Stimulated activated CD4-positive, alpha-beta T cell treated with anti-CD3 and anti-CD28 coated beads, TNF-alpha, amount 100 ng/mL, for 48 hours (primary cell): ENCODE measurements around the gene RNF40.
A peak's percentile ranks its signal among the peaks of the same experiment; 100 is the strongest.

Source experiments
- DNase-seq, 3 donors: peaks; one replicate each; pipeline ENCODE4 v3.0.0-alpha.2; 2020; ENCODE audit warnings: low read depth in 3 of 3

Gene RNF40

DNA sequence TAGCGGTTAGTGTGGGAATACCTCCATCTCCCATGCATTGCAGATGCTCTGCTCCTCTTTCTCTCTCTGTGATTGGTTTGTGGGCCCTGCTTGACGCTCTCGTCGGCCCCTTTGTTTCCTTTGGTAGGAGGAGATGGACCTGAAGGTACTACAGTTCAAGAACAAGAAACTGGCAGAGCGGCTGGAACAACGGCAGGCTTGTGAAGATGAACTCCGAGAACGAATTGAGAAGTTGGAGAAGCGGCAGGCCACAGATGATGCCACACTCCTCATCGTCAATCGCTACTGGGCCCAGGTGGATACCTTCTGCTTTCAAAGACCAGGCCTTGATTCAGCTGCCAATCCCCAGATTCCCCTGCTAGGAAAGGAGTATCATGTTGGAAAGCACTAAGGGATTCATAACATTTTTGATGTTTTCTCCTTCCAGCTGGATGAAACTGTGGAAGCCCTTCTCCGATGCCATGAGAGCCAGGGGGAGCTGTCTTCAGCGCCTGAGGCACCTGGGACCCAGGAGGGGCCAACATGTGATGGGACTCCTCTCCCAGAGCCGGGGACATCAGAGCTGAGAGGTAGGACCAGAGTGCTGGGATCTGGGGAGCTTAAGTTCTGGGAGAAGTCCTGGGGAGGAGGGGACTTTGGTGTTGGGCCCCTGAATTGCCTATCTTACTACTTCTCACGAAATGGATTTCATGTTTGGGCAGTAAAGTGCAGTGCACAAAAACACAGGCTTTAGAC lies 1.0 kb downstream of the RNF40 start:
- no peak for DNase-seq

GRCh38 chr16:30764086-30764485 lies 2.0 kb downstream of the RNF40 start:
- no peak for DNase-seq

DNA sequence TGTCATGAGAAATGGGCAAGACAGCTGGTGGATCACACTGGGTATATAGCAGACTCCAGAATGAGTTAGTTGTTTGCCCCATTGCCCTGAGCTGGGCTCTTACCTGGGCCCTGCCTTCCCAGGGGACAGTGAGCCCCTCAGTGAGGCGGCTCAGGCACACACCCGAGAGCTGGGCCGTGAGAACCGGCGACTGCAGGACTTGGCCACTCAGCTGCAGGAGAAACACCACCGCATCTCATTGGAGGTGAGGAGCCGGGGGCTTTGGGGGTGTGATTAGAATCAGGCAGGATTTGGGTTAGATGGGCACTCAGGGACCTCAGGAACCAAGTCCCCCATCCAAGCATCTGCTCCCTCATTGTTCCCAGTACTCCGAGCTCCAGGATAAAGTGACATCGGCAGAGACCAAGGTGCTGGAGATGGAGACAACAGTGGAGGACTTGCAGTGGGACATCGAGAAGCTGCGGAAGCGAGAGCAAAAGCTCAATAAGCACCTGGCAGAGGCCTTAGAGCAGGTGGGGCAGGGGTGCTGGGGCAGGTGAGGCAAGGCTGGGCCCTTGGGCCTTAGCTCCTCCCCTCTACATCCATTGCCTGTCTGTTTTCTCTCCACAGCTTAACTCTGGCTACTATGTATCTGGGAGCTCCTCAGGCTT lies 2.8 kb downstream of the RNF40 start:
- no peak for DNase-seq

GRCh38 chr16:30766206-30766932 lies 4.2 kb downstream of the RNF40 start:
- no peak for DNase-seq

GRCh38 chr16:30766933-30767284 lies 4.8 kb downstream of the RNF40 start:
- DNase-seq, result no peak

DNA sequence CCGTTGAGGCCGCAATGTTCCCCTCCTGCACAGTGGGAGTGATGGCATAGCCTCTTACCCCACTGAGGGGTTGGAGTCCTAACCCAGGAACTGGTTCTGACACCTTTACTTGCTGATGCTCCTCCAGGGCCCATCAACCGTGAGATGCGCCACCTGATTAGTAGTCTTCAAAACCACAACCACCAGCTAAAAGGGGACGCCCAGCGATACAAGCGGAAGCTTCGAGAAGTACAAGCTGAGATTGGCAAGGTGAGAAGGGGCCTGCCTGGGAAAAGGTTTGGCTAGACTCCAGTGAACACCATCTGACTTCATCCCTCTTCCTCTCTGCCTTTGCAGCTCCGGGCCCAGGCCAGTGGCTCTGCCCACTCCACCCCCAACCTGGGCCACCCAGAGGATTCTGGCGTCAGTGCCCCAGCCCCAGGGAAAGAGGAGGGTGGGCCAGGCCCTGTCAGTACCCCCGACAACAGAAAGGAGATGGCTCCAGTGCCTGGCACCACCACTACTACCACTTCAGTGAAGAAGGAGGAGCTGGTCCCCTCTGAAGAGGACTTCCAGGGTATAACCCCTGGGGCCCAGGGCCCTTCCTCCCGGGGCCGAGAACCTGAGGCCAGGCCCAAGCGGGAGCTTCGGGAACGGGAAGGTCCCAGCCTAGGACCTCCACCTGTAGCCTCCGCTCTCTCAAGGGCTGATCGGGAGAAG lies 5.8 kb downstream of the RNF40 start:
- DNase-seq, result no peak

GRCh38 chr16:30768583-30769181 lies 6.6 kb downstream of the RNF40 start:
- DNase-seq, result no peak

GRCh38 chr16:30769379-30770089 lies 7.4 kb downstream of the RNF40 start:
- DNase-seq, result no peak

DNA sequence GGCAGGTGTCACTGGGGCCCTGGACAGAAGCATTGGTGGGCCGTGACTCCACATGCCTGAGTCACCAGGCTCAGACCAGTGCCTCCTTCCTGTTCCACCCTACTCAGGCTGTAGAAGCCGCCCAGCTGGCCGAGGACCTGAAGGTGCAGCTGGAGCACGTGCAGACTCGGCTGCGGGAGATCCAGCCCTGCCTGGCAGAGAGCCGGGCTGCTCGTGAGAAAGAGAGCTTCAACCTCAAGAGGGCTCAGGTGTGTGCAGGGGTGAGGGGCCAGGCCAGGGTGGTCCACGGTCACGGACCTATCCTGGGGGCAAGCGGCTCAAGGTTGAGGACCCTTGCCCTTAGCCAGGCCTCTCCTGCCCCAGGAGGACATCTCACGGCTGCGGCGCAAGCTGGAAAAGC lies 9.6 kb downstream of the RNF40 start:
- DNase-seq, result no peak

DNA sequence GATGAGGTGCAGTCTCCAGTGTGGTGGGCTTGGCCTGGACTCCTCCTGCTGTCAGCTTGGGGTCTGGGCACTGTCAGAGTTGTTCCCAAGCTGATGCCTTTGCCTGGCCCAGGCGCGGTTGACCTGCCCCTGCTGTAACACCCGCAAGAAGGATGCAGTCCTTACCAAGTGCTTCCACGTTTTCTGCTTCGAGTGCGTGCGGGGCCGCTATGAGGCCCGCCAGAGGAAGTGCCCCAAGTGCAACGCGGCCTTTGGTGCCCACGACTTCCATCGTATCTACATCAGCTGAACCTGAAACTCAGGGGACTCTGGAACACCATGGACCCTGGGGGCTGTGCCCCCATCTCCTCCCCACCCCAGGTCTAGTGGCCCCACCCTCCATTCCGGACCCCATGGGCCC lies 11.7 kb downstream of the RNF40 start:
- no peak for DNase-seq

DNA sequence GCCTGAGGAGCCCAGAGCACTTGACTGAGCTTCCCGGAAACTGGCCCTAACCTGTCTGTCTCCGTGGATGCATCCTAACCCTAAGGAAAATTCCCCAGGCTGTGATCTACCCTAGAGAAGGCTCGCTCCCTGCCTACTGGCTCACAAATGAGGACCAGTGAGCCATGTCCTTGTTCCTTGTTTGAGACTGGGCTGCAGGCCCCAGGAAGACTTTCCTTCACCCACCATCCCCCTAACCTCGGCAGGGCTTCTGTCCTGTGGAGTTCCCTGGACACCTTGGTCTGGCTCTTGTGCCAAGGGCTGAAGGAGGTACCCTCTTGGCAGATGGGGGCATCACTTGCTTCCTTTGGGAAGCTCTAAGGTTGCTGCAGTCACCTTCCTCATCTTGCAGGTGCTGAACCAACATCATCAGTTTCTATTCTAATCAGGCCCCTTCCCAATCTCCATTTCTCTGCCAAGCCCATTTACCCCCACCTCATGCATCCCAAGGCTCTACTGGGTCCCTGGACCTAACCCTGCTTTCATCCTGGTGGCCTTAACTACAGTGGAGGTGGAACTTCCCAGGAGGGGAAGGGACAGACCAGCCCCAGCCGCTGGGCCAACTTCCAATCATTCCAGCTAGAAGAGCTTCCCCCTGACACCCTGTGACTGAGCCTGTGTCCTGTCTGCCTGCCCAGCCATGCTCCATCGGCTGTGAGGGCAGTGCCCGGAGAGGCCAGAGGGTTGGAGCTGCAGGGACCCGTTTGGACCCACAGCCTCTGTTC lies 12.4 kb downstream of the RNF40 start:
- no peak for DNase-seq

DNA sequence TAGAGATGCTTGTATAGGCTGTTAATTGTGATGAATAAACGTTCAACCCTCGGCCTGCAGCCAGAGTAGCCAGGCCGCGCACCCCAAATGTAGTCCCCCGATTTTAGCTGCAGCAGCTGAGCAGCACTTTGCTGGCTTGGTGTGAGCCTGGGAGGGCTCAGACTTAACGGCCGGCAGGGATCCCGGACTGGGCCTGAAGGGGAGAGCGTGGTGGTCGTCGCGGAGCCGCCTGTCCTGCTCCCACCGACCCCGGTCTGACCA lies 12.9 kb downstream of the RNF40 start:
- DNase-seq, result no peak

DNA sequence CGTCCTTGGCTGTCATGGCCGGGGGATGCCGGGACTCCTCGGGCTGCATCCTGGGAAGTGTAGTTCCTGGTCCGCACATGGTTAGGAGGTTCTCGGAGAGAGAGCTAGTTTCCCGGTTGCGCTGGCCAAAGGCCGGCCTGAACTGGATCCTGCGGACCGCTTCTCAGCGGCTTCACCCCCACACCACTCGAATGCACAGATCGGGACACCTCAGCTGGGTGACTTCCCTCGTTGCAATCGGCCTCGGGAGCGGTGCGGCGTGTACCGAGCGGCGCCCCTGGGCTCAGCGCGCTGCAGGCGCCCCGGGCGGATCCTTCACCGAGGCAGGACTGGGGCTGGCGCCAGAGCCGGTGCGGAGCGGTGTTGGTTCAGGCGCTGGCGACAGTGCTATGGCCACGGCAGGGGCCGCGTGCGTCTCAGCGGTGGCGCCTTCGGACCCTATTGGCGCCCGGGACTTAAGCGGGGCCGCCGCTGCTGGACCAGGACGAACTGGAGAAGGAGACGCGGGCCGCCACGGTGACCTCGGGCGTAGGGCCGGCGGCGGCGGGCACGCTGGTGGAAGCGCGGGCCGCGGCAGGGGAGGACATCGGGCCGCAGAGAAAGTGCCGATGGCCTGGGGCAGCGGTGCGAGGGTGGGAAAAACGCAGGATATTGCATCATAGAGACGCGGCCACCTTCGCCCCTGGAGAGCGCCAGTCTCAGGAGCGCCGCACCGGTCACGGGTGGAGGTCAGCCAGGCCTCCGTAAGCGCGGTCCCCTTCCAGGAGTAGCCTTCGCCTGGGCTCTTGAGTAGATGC lies 13.5 kb downstream of the RNF40 start:
- DNase-seq, result peak in 2 of 3 donors; percentile 40 to 53

DNA sequence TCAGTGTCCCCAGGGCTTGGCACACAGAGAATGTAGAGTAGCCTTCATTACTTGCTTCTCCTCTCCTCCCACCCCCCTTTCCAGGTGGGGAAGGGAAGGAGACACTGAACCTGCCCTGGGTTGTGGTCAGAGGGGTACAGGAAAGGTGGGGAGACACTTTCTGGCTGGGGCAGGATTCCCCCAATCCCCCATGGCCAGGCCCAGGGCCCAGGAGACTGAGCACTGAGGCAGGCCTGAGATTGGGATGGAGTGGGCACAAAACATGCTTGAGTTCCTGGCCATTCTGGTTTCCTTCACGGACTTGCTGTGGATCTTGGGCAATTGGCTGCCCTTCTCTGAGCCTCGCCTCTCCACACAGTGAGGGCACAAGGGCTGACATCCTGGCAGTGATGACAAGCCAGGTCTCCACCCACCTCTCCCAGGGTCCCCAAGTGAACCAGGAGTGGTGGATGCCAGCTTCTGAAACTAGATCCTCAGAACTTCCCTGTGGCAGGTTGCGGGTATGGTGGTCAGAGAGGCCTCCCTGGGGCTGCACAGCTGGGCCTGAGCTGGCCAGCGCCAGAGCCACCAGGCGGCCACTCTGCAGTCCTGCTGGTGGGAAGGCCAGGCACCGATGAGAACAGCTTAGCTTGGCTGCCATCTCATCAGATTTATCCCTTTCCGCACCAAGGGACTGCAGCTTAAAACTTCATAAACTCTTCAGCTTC lies 15.6 kb downstream of the RNF40 start:
- no peak for DNase-seq

GRCh38 chr16:30778549-30779244 lies 16.6 kb downstream of the RNF40 start:
- DNase-seq, result no peak

DNA sequence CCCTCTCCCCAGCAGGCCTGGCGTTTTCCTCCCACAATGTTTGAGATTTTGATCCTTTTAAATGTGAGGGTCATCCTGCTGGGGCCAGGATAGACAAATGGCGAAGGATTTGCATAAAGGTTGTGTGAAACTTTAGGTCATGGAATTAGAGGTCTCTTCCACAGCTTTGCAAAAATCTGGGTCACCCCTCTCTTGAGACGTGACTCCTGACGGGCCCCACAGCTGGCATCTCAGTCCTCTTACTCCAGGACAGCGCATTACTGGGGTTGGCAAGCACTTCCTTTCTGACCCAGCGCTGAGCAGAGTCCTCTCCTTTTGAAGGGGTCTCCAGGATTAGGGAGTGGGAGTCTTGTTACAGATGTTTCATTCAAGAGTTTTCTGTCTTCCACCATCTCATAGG lies 17.5 kb downstream of the RNF40 start:
- DNase-seq, result no peak

- DNase-seq, result no peak
Measured at GRCh38 chr16:30780021-30780420, 17.9 kb downstream of the RNF40 start.

- DNase-seq, result no peak
Measured at GRCh38 chr16:30780549-30780948, 18.4 kb downstream of the RNF40 start.
